ENCODE measurements around the gene SKOR2. TPM values are rescaled to one million over a fixed set of nuclear protein-coding genes. Genes with fewer than 3 reads are reported as not detected.
"Not testable (repeated sequence)": the region's sequence is repeated elsewhere in the genome, so short reads cannot be mapped to it uniquely, and the experiment has no call there.

Gene SKOR2
- total and polyA plus RNA-seq, 2 donors (not counting 1 experiment from before 2014, with no cell fraction given) = not detected

- CTCF ChIA-PET = interaction anchor here (0.9 to 4.8 kb wide), 17 partner anchors 11 to 545 kb away, joined by 3 to 67 read pairs (median 8); no protein-coding TSS in a partner anchor
- Mint-ChIP-seq H3K9me3 (ENCODE audit: insufficient read depth) (no peaks in the 10 kb centered on the region), H3K4me1 (no peaks in the 10 kb centered on the region), H3K27me3 (peaks cover 27% of the 10 kb centered on the region), H3K4me3 (no peak overlapping the region), H3K27ac (no peak overlapping the region)
- no peaks in the 10 kb centered on the region for H4K20me1 ChIP-seq (ENCODE audit: control insufficient read depth, insufficient read depth, low read length, poor library complexity, severe bottlenecking)
- WGBS (ENCODE audit: insufficient coverage) = no CpG with 5 or more reads among the region's 3 CpGs
- H3K79me2 ChIP-seq (ENCODE audit: control insufficient read depth, insufficient read depth, low read length) = no peaks in the 10 kb centered on the region
- no peak overlapping the region for H3K27ac ChIP-seq (ENCODE audit: low read length in 2 of 2)
- H3K9me3 ChIP-seq (ENCODE audit: control extremely low read depth in 1 of 3, control insufficient read depth in 2 of 3, insufficient read depth in 1 of 3, low read length in 2 of 3) = peaks cover 0 to 1% (median 0%) of the 10 kb centered on the region in 3 donors
- TF ChIP-seq EZH2 (IDR thresholded peaks at IDR 0.05; ENCODE audit: borderline replicate concordance, insufficient read depth, low read depth, low read length, poor library complexity, severe bottlenecking) = no peak
- no peak for TF ChIP-seq CTCF (IDR thresholded peaks at IDR 0.05)
- peaks cover 0 to under 1% (median 0%) of the 10 kb centered on the region in 4 experiments for H3K27me3 ChIP-seq (replicated peaks in 1 of 4; ENCODE audit: control extremely low read depth in 1 of 4, control insufficient read depth in 3 of 4, insufficient read depth in 4 of 4, low read length in 3 of 4)
- no peak overlapping the region for H3K4me2 ChIP-seq (replicated peaks; ENCODE audit: low read depth, low read length, poor library complexity, severe bottlenecking)
- DNase-seq (no peak), ATAC-seq (ENCODE audit: low read depth) (no peak)
- H3K36me3 ChIP-seq (replicated peaks in 1 of 2; ENCODE audit: control extremely low read depth in 1 of 2, control insufficient read depth in 1 of 2, extremely low read depth in 1 of 2, insufficient read depth in 2 of 2, low read length in 1 of 2) = no peaks in the 10 kb centered on the region
- H3K4me3 ChIP-seq (ENCODE audit: control extremely low read depth in 1 of 5, extremely low read depth in 1 of 5, insufficient read depth in 1 of 5, low read depth in 2 of 5, low read length in 4 of 5) = no peak overlapping the region
- H3K4me1 ChIP-seq (ENCODE audit: control insufficient read depth in 2 of 2, insufficient read depth in 2 of 2, low read length in 2 of 2) = no peaks in the 10 kb centered on the region
- no peak overlapping the region for H3K9ac ChIP-seq (ENCODE audit: low read length)
- intact Hi-C loops (cut with micrococcal nuclease) = no loop called here
- POLR2A ChIA-PET = no interaction called here
- H2AFZ ChIP-seq (ENCODE audit: insufficient read depth, low read depth, low read length, poor library complexity, severe bottlenecking) = no peak overlapping the region
Observed at GRCh38 chr18:47203626-47204464, 47.6 kb downstream of the SKOR2 start.

- H3K79me2 ChIP-seq (ENCODE audit: control insufficient read depth, insufficient read depth, low read length); H3K9me3 Mint-ChIP-seq (ENCODE audit: insufficient read depth); POLR2A ChIA-PET; H3K27me3 ChIP-seq (replicated peaks in 1 of 4; ENCODE audit: control extremely low read depth in 1 of 4, control insufficient read depth in 3 of 4, insufficient read depth in 4 of 4, low read length in 3 of 4); H4K20me1 ChIP-seq (ENCODE audit: control insufficient read depth, insufficient read depth, low read length, poor library complexity, severe bottlenecking); H3K27ac ChIP-seq (ENCODE audit: low read length in 2 of 2); H3K4me3 ChIP-seq (ENCODE audit: control extremely low read depth in 1 of 5, extremely low read depth in 1 of 5, insufficient read depth in 1 of 5, low read depth in 2 of 5, low read length in 4 of 5); DNase-seq; H3K36me3 ChIP-seq (replicated peaks in 1 of 2; ENCODE audit: control extremely low read depth in 1 of 2, control insufficient read depth in 1 of 2, extremely low read depth in 1 of 2, insufficient read depth in 2 of 2, low read length in 1 of 2); H3K4me2 ChIP-seq (replicated peaks; ENCODE audit: low read depth, low read length, poor library complexity, severe bottlenecking); intact Hi-C loops (cut with micrococcal nuclease); H3K9ac ChIP-seq (ENCODE audit: low read length); H3K9me3 ChIP-seq (ENCODE audit: control extremely low read depth in 1 of 3, control insufficient read depth in 2 of 3, insufficient read depth in 1 of 3, low read length in 2 of 3); ATAC-seq (ENCODE audit: low read depth): not testable (repeated sequence)
- WGBS (ENCODE audit: insufficient coverage) = no CpG with 5 or more reads among the region's 3 CpGs
- Histone ChIP-seq H3K4me1 (ENCODE audit: control insufficient read depth in 2 of 2, insufficient read depth in 2 of 2, low read length in 2 of 2) (peaks cover 13 to 17% of the 10 kb centered on the region in 2 donors), H2AFZ (ENCODE audit: insufficient read depth, low read depth, low read length, poor library complexity, severe bottlenecking) (peak overlapping the region; percentile 60)
- CTCF ChIA-PET = interaction anchor here (2.0 kb wide), 1 partner anchor 9 kb away, joined by 10 read pairs; no protein-coding TSS in a partner anchor
- peak overlapping the region; percentile 9 for H3K4me3 Mint-ChIP-seq
- H3K27ac Mint-ChIP-seq = peak overlapping the region; percentile 69
- H3K4me1 Mint-ChIP-seq = peaks cover 17% of the 10 kb centered on the region
- peaks cover 10% of the 10 kb centered on the region for H3K27me3 Mint-ChIP-seq
Observed at GRCh38 chr18:47195961-47196360, 55.5 kb downstream of the SKOR2 start.
